ENCODE results near the gene NCAPG.

The NCAPG gene

GRCh38 chr4:17771284-17771908, 39.4 kb upstream of the NCAPG start:
- Histone ChIP-seq H3K36me3 (ENCODE audit: control insufficient read depth in 1 of 2, insufficient read depth in 2 of 2, low read length in 2 of 2) (no peaks in the 10 kb centered on the region), H3K4me3 (ENCODE audit: low read depth in 1 of 2, low read length in 2 of 2) (no peak overlapping the region), H3K9me3 (ENCODE audit: control insufficient read depth in 1 of 2, low read length in 2 of 2) (no peaks in the 10 kb centered on the region), H3K27ac (ENCODE audit: low read depth, low read length) (no peak overlapping the region), H3K27me3 (ENCODE audit: control insufficient read depth in 1 of 2, insufficient read depth in 2 of 2, low read length in 2 of 2) (no peaks in the 10 kb centered on the region), H3K9ac (ENCODE audit: low read depth in 1 of 2, low read length in 2 of 2) (no peak overlapping the region), H3K4me1 (ENCODE audit: control insufficient read depth in 1 of 2, insufficient read depth in 2 of 2, low read length in 2 of 2) (no peaks in the 10 kb centered on the region)

GRCh38 chr4:17773135-17773698, 37.6 kb upstream of the NCAPG start:
- H3K27me3 ChIP-seq (ENCODE audit: control insufficient read depth in 1 of 2, insufficient read depth in 2 of 2, low read length in 2 of 2), result no peaks in the 10 kb centered on the region
- H3K4me1 ChIP-seq (ENCODE audit: control insufficient read depth in 1 of 2, insufficient read depth in 2 of 2, low read length in 2 of 2), result no peaks in the 10 kb centered on the region
- H3K4me3 ChIP-seq (ENCODE audit: low read depth in 1 of 2, low read length in 2 of 2), result no peak overlapping the region
- H3K27ac ChIP-seq (ENCODE audit: low read depth, low read length), result no peak overlapping the region
- no peaks in the 10 kb centered on the region for H3K9me3 ChIP-seq (ENCODE audit: control insufficient read depth in 1 of 2, low read length in 2 of 2)
- H3K9ac ChIP-seq (ENCODE audit: low read depth in 1 of 2, low read length in 2 of 2), result no peak overlapping the region
- no peaks in the 10 kb centered on the region for H3K36me3 ChIP-seq (ENCODE audit: control insufficient read depth in 1 of 2, insufficient read depth in 2 of 2, low read length in 2 of 2)

- H3K4me1 ChIP-seq (ENCODE audit: control insufficient read depth in 1 of 2, insufficient read depth in 2 of 2, low read length in 2 of 2), result peaks cover 0 to 12% of the 10 kb centered on the region in 2 donors
- H3K9ac ChIP-seq (ENCODE audit: low read depth in 1 of 2, low read length in 2 of 2), result no peak overlapping the region
- H3K9me3 ChIP-seq (ENCODE audit: control insufficient read depth in 1 of 2, low read length in 2 of 2), result no peaks in the 10 kb centered on the region
- peaks cover 18 to 29% of the 10 kb centered on the region in 2 donors for H3K27me3 ChIP-seq (ENCODE audit: control insufficient read depth in 1 of 2, insufficient read depth in 2 of 2, low read length in 2 of 2)
- no peak overlapping the region for H3K27ac ChIP-seq (ENCODE audit: low read depth, low read length)
- no peak overlapping the region for H3K4me3 ChIP-seq (ENCODE audit: low read depth in 1 of 2, low read length in 2 of 2)
- no peaks in the 10 kb centered on the region for H3K36me3 ChIP-seq (ENCODE audit: control insufficient read depth in 1 of 2, insufficient read depth in 2 of 2, low read length in 2 of 2)
These were observed 32.3 kb upstream of the NCAPG start for GRCh38 chr4:17778431-17778830.

- H3K27ac ChIP-seq (ENCODE audit: low read depth, low read length), result no peak overlapping the region
These were observed 30.1 kb upstream of the NCAPG start for GRCh38 chr4:17780501-17781299.

GRCh38 chr4:17781300-17782287, 29.2 kb upstream of the NCAPG start, which contains the start of gene FAM184B:
TSS of gene FAM184B (minus strand) at chr4:17781621. CDS start at chr4:17781299, 322 bp downstream.
- Histone ChIP-seq H3K4me1 (ENCODE audit: control insufficient read depth in 1 of 2, insufficient read depth in 2 of 2, low read length in 2 of 2) (peaks cover 0 to 12% of the 10 kb centered on the region in 2 donors), H3K36me3 (ENCODE audit: control insufficient read depth in 1 of 2, insufficient read depth in 2 of 2, low read length in 2 of 2) (no peaks in the 10 kb centered on the region), H3K9ac (ENCODE audit: low read depth in 1 of 2, low read length in 2 of 2) (no peak within 1 kb of the TSS), H3K27ac (ENCODE audit: low read depth, low read length) (no peak within 1 kb of the TSS), H3K4me3 (ENCODE audit: low read depth in 1 of 2, low read length in 2 of 2) (peak within 1 kb of the TSS; percentile 26 to 50), H3K27me3 (ENCODE audit: control insufficient read depth in 1 of 2, insufficient read depth in 2 of 2, low read length in 2 of 2) (peaks cover 18 to 29% of the 10 kb centered on the region in 2 donors), H3K9me3 (ENCODE audit: control insufficient read depth in 1 of 2, low read length in 2 of 2) (no peaks in the 10 kb centered on the region)

More at GRCh38 chr4:17780501-17781299, 30.1 kb upstream of the NCAPG start:
- Histone ChIP-seq H3K9ac (ENCODE audit: low read depth in 1 of 2, low read length in 2 of 2) (no peak overlapping the region), H3K4me1 (ENCODE audit: control insufficient read depth in 1 of 2, insufficient read depth in 2 of 2, low read length in 2 of 2) (peaks cover 0 to 12% of the 10 kb centered on the region in 2 donors), H3K4me3 (ENCODE audit: low read depth in 1 of 2, low read length in 2 of 2) (peak overlapping the region in 1 of 2 donors; percentile 50), H3K9me3 (ENCODE audit: control insufficient read depth in 1 of 2, low read length in 2 of 2) (no peaks in the 10 kb centered on the region), H3K27me3 (ENCODE audit: control insufficient read depth in 1 of 2, insufficient read depth in 2 of 2, low read length in 2 of 2) (peaks cover 18 to 29% of the 10 kb centered on the region in 2 donors), H3K36me3 (ENCODE audit: control insufficient read depth in 1 of 2, insufficient read depth in 2 of 2, low read length in 2 of 2) (no peaks in the 10 kb centered on the region)

GRCh38 chr4:17785858-17786257, 24.9 kb upstream of the NCAPG start:
- no peak overlapping the region for H3K4me3 ChIP-seq (ENCODE audit: low read depth in 1 of 2, low read length in 2 of 2)
- no peaks in the 10 kb centered on the region for H3K9me3 ChIP-seq (ENCODE audit: control insufficient read depth in 1 of 2, low read length in 2 of 2)
- H3K9ac ChIP-seq (ENCODE audit: low read depth in 1 of 2, low read length in 2 of 2), result no peak overlapping the region
- H3K27me3 ChIP-seq (ENCODE audit: control insufficient read depth in 1 of 2, insufficient read depth in 2 of 2, low read length in 2 of 2), result peaks cover 8 to 14% of the 10 kb centered on the region in 2 donors
- peaks cover 0 to 9% of the 10 kb centered on the region in 2 donors for H3K4me1 ChIP-seq (ENCODE audit: control insufficient read depth in 1 of 2, insufficient read depth in 2 of 2, low read length in 2 of 2)
- H3K27ac ChIP-seq (ENCODE audit: low read depth, low read length), result no peak overlapping the region
- H3K36me3 ChIP-seq (ENCODE audit: control insufficient read depth in 1 of 2, insufficient read depth in 2 of 2, low read length in 2 of 2), result no peaks in the 10 kb centered on the region

- Histone ChIP-seq H3K4me3 (ENCODE audit: low read depth in 1 of 2, low read length in 2 of 2) (no peak overlapping the region), H3K27me3 (ENCODE audit: control insufficient read depth in 1 of 2, insufficient read depth in 2 of 2, low read length in 2 of 2) (peaks cover 6 to 11% of the 10 kb centered on the region in 2 donors), H3K9me3 (ENCODE audit: control insufficient read depth in 1 of 2, low read length in 2 of 2) (no peaks in the 10 kb centered on the region), H3K4me1 (ENCODE audit: control insufficient read depth in 1 of 2, insufficient read depth in 2 of 2, low read length in 2 of 2) (peaks cover 0 to 2% of the 10 kb centered on the region in 2 donors), H3K9ac (ENCODE audit: low read depth in 1 of 2, low read length in 2 of 2) (no peak overlapping the region), H3K27ac (ENCODE audit: low read depth, low read length) (no peak overlapping the region), H3K36me3 (ENCODE audit: control insufficient read depth in 1 of 2, insufficient read depth in 2 of 2, low read length in 2 of 2) (no peaks in the 10 kb centered on the region)
These were observed 24.2 kb upstream of the NCAPG start for GRCh38 chr4:17786567-17786966.

GRCh38 chr4:17787315-17787714, 23.5 kb upstream of the NCAPG start:
- no peak overlapping the region for H3K9ac ChIP-seq (ENCODE audit: low read depth in 1 of 2, low read length in 2 of 2)
- no peak overlapping the region for H3K4me3 ChIP-seq (ENCODE audit: low read depth in 1 of 2, low read length in 2 of 2)
- no peak overlapping the region for H3K27ac ChIP-seq (ENCODE audit: low read depth, low read length)
- peaks cover 0 to 3% of the 10 kb centered on the region in 2 donors for H3K27me3 ChIP-seq (ENCODE audit: control insufficient read depth in 1 of 2, insufficient read depth in 2 of 2, low read length in 2 of 2)
- no peaks in the 10 kb centered on the region for H3K4me1 ChIP-seq (ENCODE audit: control insufficient read depth in 1 of 2, insufficient read depth in 2 of 2, low read length in 2 of 2)
- H3K9me3 ChIP-seq (ENCODE audit: control insufficient read depth in 1 of 2, low read length in 2 of 2), result no peaks in the 10 kb centered on the region
- no peaks in the 10 kb centered on the region for H3K36me3 ChIP-seq (ENCODE audit: control insufficient read depth in 1 of 2, insufficient read depth in 2 of 2, low read length in 2 of 2)

GRCh38 chr4:17788956-17789355, 21.8 kb upstream of the NCAPG start:
- Histone ChIP-seq H3K36me3 (ENCODE audit: control insufficient read depth in 1 of 2, insufficient read depth in 2 of 2, low read length in 2 of 2) (no peaks in the 10 kb centered on the region), H3K27ac (ENCODE audit: low read depth, low read length) (no peak overlapping the region), H3K9me3 (ENCODE audit: control insufficient read depth in 1 of 2, low read length in 2 of 2) (no peaks in the 10 kb centered on the region), H3K27me3 (ENCODE audit: control insufficient read depth in 1 of 2, insufficient read depth in 2 of 2, low read length in 2 of 2) (no peaks in the 10 kb centered on the region), H3K4me1 (ENCODE audit: control insufficient read depth in 1 of 2, insufficient read depth in 2 of 2, low read length in 2 of 2) (no peaks in the 10 kb centered on the region), H3K4me3 (ENCODE audit: low read depth in 1 of 2, low read length in 2 of 2) (no peak overlapping the region), H3K9ac (ENCODE audit: low read depth in 1 of 2, low read length in 2 of 2) (no peak overlapping the region)

Data from duodenal mucosa (tissue), 2 donors.